Measurements from ENCODE around the gene SPRY2.

DNA sequence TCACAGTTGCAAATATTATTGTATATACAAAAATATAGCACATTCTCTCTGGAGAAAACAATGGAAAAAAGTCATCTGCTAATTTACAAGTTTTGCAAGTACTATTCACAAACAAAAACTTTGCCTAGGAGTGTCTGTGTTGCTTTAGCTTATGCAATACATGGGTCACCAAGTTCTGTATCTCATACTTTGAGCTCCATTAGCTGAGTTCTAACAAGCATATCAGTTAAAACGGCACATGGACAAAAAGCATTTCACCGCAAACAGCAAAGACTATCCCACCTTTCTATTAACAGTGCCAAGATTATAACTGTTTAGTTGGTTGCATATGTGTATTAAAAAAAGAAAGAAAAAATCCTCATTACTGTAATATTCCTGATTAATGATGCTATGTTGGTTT lies 4.6 kb downstream of the SPRY2 start:
- TF ChIP-seq EZH2 (IDR thresholded peaks at IDR 0.05; ENCODE audit: insufficient read depth, poor library complexity, severe bottlenecking), result no peak
- no peak for TF ChIP-seq EZH2phosphoT487 (IDR thresholded peaks at IDR 0.05; ENCODE audit: insufficient read depth, low read depth)
